GM19043 (cell line): ENCODE data around the gene SYT5.
"Not testable (repeated sequence)": the region's sequence is repeated elsewhere in the genome, so short reads cannot be mapped to it uniquely, and the experiment has no call there.

Experiments
- ATAC-seq: cut with Tn5 transposase; IDR thresholded peaks from one replicate; pipeline ENCODE4 v1.9.1; 2021; ENCODE audit warnings: low read depth; ENCODE audit not compliant: unreplicated experiment

SYT5 gene

GRCh38 chr19:55172741-55173140 lies 7.3 kb downstream of the SYT5 start:
- no peak for ATAC-seq

GRCh38 chr19:55172318-55172717 lies 7.8 kb downstream of the SYT5 start:
- ATAC-seq: not testable (repeated sequence)

- no peak for ATAC-seq
Measured at GRCh38 chr19:55171440-55171839, 8.6 kb downstream of the SYT5 start.

GRCh38 chr19:55169136-55169535 lies 11.0 kb downstream of the SYT5 start:
- no peak for ATAC-seq

- ATAC-seq: no peak
Measured at GRCh38 chr19:55166530-55167268, 13.4 kb downstream of the SYT5 start, which contains the start of gene DNAAF3. DNAAF3 (minus strand) TSS chr19:55166613; CDS start chr19:55166413, 200 bp downstream.

- no peak for ATAC-seq
Measured at GRCh38 chr19:55165952-55166529, 14.0 kb downstream of the SYT5 start.

- ATAC-seq: no peak
Measured at GRCh38 chr19:55161571-55162322, 18.3 kb downstream of the SYT5 start.

- ATAC-seq: no peak
Measured at GRCh38 chr19:55160986-55161365, 19.1 kb downstream of the SYT5 start.

GRCh38 chr19:55160128-55160985 lies 19.7 kb downstream of the SYT5 start:
- no peak for ATAC-seq

GRCh38 chr19:55158848-55159749 lies 21.0 kb downstream of the SYT5 start:
- ATAC-seq: no peak

GRCh38 chr19:55158423-55158822 lies 21.7 kb downstream of the SYT5 start:
- ATAC-seq: no peak

- no peak for ATAC-seq
Measured at GRCh38 chr19:55157064-55157908, 22.8 kb downstream of the SYT5 start, which contains the start of gene TNNI3. TNNI3 (minus strand) TSS chr19:55157732; CDS start chr19:55157589, 143 bp downstream.

GRCh38 chr19:55156202-55157063 lies 23.7 kb downstream of the SYT5 start:
- ATAC-seq: no peak

- not testable (repeated sequence) for ATAC-seq
Measured at GRCh38 chr19:55155784-55156183, 24.3 kb downstream of the SYT5 start.

GRCh38 chr19:55153652-55154264 lies 26.3 kb downstream of the SYT5 start:
- no peak for ATAC-seq

GRCh38 chr19:55152017-55152416 lies 28.1 kb downstream of the SYT5 start:
- ATAC-seq: no peak
